Measurements from ENCODE around the gene SLC36A1. TPM values are rescaled to one million over a fixed set of nuclear protein-coding genes. Genes with fewer than 3 reads are reported as not detected.

The SLC36A1 gene
- total and polyA plus RNA-seq, 4 donors, result 3.3 to 19.0 (median 11.3) TPM

DNA sequence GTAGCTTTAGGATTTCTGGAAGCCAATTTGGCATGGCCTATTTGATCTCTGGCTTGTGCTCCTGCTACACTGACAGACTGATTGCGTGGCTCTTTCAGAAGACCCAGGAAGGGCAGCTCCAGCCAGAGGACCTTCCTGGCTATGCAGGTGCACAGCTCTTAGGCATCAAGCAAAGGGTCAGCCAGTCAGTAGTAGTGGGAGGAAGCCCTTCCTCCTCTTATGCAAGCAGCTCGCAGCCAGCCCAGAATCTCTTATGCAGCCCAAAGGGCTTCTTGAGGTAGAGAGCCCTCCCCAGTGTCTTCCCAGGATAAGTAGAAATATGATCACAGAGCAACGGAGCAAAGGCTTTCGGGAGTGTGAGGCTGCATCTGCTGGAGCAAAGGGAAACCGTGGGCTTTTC lies 43.2 kb downstream of the SLC36A1 start:
- H3K36me3 ChIP-seq (ENCODE audit: control insufficient read depth in 1 of 2, insufficient read depth in 2 of 2, low read length in 1 of 2), result peaks cover 0 to 6% of the 10 kb centered on the region in 2 donors
- intact Hi-C loops (cut with DNase I), result loop anchor here in 1 of 2 donors (10.0 kb wide), 1 partner anchor 254 kb away; no protein-coding TSS in a partner anchor
- no peaks in the 10 kb centered on the region for H3K4me1 ChIP-seq (ENCODE audit: control insufficient read depth in 1 of 2, insufficient read depth in 2 of 2, low read length in 2 of 2)
- no peaks in the 10 kb centered on the region for H3K27me3 ChIP-seq (ENCODE audit: control insufficient read depth in 1 of 2, insufficient read depth in 2 of 2, low read length in 1 of 2)
- no peak overlapping the region for H3K27ac ChIP-seq (ENCODE audit: low read depth in 1 of 2, low read length in 2 of 2)
- H3K4me3 ChIP-seq (ENCODE audit: low read length in 2 of 2), result no peak overlapping the region
- DNase-seq (no peak), ATAC-seq (ENCODE audit: low FRiP score) (no peak)
- no peaks in the 10 kb centered on the region for H3K9me3 ChIP-seq (ENCODE audit: control insufficient read depth, low read length)
- WGBS, 2 donors, result 82 to 83% methylated on average over 5 of the region's 5 CpGs

DNA sequence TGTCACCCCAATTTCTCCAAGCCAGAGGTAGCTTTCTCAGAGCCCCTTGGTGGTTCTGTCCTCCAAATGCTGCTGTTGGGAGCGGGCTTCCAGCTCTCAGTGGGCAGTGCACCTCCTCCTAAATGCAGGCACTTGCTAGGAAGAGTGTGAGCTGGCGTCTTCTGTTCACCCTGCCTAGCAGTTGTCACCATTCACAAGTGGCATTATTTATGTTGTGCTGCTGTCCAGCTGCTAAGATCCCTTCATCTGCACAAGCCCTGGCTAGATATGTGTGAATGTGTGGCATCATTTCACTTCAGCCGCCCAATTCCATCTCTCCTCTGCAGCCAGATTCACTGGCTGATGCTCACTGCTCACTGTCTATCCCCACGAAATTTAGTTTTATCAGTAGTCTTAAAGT lies 43.7 kb downstream of the SLC36A1 start:
- Histone ChIP-seq H3K27ac (ENCODE audit: low read depth in 1 of 2, low read length in 2 of 2) (no peak overlapping the region), H3K4me1 (ENCODE audit: control insufficient read depth in 1 of 2, insufficient read depth in 2 of 2, low read length in 2 of 2) (no peaks in the 10 kb centered on the region), H3K27me3 (ENCODE audit: control insufficient read depth in 1 of 2, insufficient read depth in 2 of 2, low read length in 1 of 2) (no peaks in the 10 kb centered on the region), H3K36me3 (ENCODE audit: control insufficient read depth in 1 of 2, insufficient read depth in 2 of 2, low read length in 1 of 2) (peaks cover 0 to 6% of the 10 kb centered on the region in 2 donors), H3K9me3 (ENCODE audit: control insufficient read depth, low read length) (no peaks in the 10 kb centered on the region), H3K4me3 (ENCODE audit: low read length in 2 of 2) (no peak overlapping the region)
- WGBS, 2 donors, result 85 to 87% methylated on average over 4 of the region's 4 CpGs
- no peak for ATAC-seq (ENCODE audit: low FRiP score)
- DNase-seq, result no peak
- intact Hi-C loops (cut with DNase I), result loop anchor here in 1 of 2 donors (10.0 kb wide), 1 partner anchor 254 kb away; no protein-coding TSS in a partner anchor

DNA sequence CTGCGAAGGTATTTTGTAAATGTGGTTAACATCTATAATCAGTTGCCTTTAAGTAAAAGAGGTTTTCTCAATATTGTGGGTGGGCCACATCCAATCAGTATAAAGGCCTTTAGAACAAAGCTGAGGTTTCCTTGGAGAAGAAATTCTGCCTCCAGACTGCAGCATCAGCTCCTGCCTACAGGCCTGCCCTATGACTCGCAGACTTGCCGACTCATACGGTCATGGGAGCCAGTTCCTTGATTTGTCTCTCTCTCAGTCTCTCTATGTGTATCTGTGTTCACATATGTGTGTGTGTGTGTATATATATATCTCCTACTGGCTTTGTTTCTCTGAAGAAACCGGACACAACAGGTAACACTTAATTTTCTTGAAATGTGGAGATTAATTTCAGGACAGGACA lies 45.3 kb downstream of the SLC36A1 start:
- 82 to 83% methylated on average over 5 of the region's 5 CpGs for WGBS, 2 donors
- Histone ChIP-seq H3K36me3 (ENCODE audit: control insufficient read depth in 1 of 2, insufficient read depth in 2 of 2, low read length in 1 of 2) (peaks cover 0 to 2% of the 10 kb centered on the region in 2 donors), H3K4me1 (ENCODE audit: control insufficient read depth in 1 of 2, insufficient read depth in 2 of 2, low read length in 2 of 2) (no peaks in the 10 kb centered on the region), H3K9me3 (ENCODE audit: control insufficient read depth, low read length) (no peaks in the 10 kb centered on the region), H3K27ac (ENCODE audit: low read depth in 1 of 2, low read length in 2 of 2) (no peak overlapping the region), H3K27me3 (ENCODE audit: control insufficient read depth in 1 of 2, insufficient read depth in 2 of 2, low read length in 1 of 2) (no peaks in the 10 kb centered on the region), H3K4me3 (ENCODE audit: low read length in 2 of 2) (no peak overlapping the region)
- ATAC-seq (ENCODE audit: low FRiP score) (no peak), DNase-seq (peak in 1 of 2 donors; percentile 75)
- intact Hi-C loops (cut with DNase I), result loop anchor here in 1 of 2 donors (10.0 kb wide), 1 partner anchor 252 kb away; no protein-coding TSS in a partner anchor

DNA sequence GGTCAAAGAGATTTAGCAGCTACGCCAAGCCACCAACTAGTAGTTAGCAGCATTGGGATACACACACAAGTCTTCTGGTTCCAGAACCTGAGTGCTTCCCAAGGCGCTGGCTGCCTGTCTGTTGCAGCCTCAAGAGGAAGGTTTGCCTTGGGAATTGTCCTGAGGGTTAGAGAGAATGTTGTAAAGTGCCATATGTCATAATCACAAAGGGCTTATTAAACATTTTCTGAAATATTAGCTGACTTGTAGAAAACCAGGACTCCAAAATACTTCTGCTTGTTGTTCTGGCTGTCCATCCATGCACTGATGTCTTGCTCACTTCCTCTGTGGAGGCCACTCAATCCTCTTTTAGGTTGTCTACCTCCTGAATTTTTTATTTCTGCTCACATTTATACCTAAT lies 46.3 kb downstream of the SLC36A1 start:
- DNase-seq, result no peak
- no peaks in the 10 kb centered on the region for H3K27me3 ChIP-seq (ENCODE audit: control insufficient read depth in 1 of 2, insufficient read depth in 2 of 2, low read length in 1 of 2)
- no peak overlapping the region for H3K27ac ChIP-seq (ENCODE audit: low read depth in 1 of 2, low read length in 2 of 2)
- no peaks in the 10 kb centered on the region for H3K4me1 ChIP-seq (ENCODE audit: control insufficient read depth in 1 of 2, insufficient read depth in 2 of 2, low read length in 2 of 2)
- H3K4me3 ChIP-seq (ENCODE audit: low read length in 2 of 2), result no peak overlapping the region
- H3K9me3 ChIP-seq (ENCODE audit: control insufficient read depth, low read length), result no peaks in the 10 kb centered on the region
- ATAC-seq (ENCODE audit: low FRiP score), result no peak
- 85 to 87% methylated on average over 2 of the region's 2 CpGs for WGBS, 2 donors
- intact Hi-C loops (cut with DNase I), result loop anchor here in 1 of 2 donors (10.0 kb wide), 1 partner anchor 251 kb away; no protein-coding TSS in a partner anchor
- peaks cover 0 to 2% of the 10 kb centered on the region in 2 donors for H3K36me3 ChIP-seq (ENCODE audit: control insufficient read depth in 1 of 2, insufficient read depth in 2 of 2, low read length in 1 of 2)

DNA sequence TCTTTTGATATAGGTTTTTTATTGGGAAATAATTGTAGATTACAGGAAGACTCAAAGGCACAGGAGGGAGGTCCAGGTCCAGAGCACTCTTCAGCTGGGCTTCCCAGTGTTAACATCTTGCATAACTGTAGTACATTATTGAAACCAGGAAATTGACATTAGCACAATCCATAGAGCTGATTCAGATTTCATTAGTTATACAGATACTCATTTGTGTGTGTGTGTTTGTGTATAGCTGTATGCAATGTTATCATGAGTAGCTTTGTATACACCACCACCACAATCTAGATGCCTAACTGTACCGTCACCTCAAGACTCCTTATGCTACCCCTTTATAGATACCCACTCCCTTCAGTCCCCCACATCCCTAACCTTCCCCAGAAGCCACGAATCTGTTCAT lies 47.9 kb downstream of the SLC36A1 start:
- Histone ChIP-seq H3K4me1 (ENCODE audit: control insufficient read depth in 1 of 2, insufficient read depth in 2 of 2, low read length in 2 of 2) (no peaks in the 10 kb centered on the region), H3K4me3 (ENCODE audit: low read length in 2 of 2) (no peak overlapping the region), H3K27ac (ENCODE audit: low read depth in 1 of 2, low read length in 2 of 2) (no peak overlapping the region), H3K27me3 (ENCODE audit: control insufficient read depth in 1 of 2, insufficient read depth in 2 of 2, low read length in 1 of 2) (no peaks in the 10 kb centered on the region), H3K36me3 (ENCODE audit: control insufficient read depth in 1 of 2, insufficient read depth in 2 of 2, low read length in 1 of 2) (peaks cover 0 to under 1% of the 10 kb centered on the region in 2 donors), H3K9me3 (ENCODE audit: control insufficient read depth, low read length) (no peaks in the 10 kb centered on the region)
- 96 to 98% methylated on average over 2 of the region's 2 CpGs for WGBS, 2 donors
- intact Hi-C loops (cut with DNase I), result loop anchor here in 1 of 2 donors (10.0 kb wide), 1 partner anchor 249 kb away; no protein-coding TSS in a partner anchor
- no peak for DNase-seq
- ATAC-seq (ENCODE audit: low FRiP score), result no peak

DNA sequence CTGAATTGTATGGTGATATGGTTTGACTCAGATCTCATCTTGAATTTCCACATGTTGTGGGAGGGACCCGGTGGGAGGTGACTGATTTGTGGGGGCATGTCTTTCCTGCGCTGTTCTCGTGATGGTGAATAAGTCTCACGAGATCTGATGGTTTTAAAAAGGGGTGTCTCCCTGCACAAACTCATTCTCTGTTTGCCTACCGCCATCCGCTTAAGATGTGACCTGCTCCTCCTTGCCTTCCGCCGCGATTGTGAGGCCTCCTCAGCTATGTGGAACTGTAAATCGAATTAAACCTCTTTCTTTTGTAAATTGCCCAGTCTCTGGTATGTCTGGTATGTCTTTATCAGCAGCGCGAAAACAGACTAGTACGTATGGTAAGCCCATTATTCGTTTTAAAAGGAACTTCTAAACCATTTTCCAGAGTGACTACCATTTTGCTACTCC lies 48.7 kb downstream of the SLC36A1 start:
- intact Hi-C loops (cut with DNase I), result loop anchor here in 1 of 2 donors (10.0 kb wide), 1 partner anchor 249 kb away; no protein-coding TSS in a partner anchor
- H3K36me3 ChIP-seq (ENCODE audit: control insufficient read depth in 1 of 2, insufficient read depth in 2 of 2, low read length in 1 of 2), result no peaks in the 10 kb centered on the region
- H3K9me3 ChIP-seq (ENCODE audit: control insufficient read depth, low read length), result no peaks in the 10 kb centered on the region
- H3K4me3 ChIP-seq (ENCODE audit: low read length in 2 of 2), result no peak overlapping the region
- 39 to 45% methylated on average over 14 of the region's 14 CpGs for WGBS, 2 donors
- H3K27me3 ChIP-seq (ENCODE audit: control insufficient read depth in 1 of 2, insufficient read depth in 2 of 2, low read length in 1 of 2), result no peaks in the 10 kb centered on the region
- H3K27ac ChIP-seq (ENCODE audit: low read depth in 1 of 2, low read length in 2 of 2), result no peak overlapping the region
- no peaks in the 10 kb centered on the region for H3K4me1 ChIP-seq (ENCODE audit: control insufficient read depth in 1 of 2, insufficient read depth in 2 of 2, low read length in 2 of 2)
- DNase-seq (no peak), ATAC-seq (ENCODE audit: low FRiP score) (no peak)

DNA sequence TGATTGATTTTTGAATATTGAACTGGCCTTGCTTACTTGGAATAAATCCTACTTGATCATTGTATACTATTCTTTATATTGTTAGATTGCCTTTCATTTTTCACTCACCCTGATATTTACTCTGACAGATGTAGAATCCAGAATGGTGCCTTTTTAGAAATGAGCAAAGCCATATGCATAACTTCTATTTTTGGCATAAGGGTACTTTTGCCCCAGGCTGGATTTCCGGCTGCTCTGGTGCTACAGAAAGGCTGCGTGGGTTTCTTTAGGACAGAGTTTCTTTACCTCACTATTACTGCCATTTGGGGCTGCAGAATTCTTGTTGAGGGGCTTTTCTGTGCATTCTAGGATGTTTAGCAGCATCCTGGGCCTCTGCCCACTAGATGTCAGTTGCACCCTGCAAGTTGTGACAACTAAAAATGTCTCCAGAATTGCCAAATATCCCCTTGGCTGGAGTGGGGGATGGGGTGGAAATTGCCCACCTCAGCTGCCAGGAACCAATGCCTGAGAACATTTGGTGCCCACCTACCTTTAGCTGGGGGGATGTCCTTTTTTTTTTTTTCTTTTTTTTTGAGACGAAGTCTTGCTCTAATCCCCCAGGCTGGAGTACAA lies 50.1 kb downstream of the SLC36A1 start:
- no peak for ATAC-seq (ENCODE audit: low FRiP score)
- Histone ChIP-seq H3K27ac (ENCODE audit: low read depth in 1 of 2, low read length in 2 of 2) (no peak overlapping the region), H3K36me3 (ENCODE audit: control insufficient read depth in 1 of 2, insufficient read depth in 2 of 2, low read length in 1 of 2) (no peaks in the 10 kb centered on the region), H3K27me3 (ENCODE audit: control insufficient read depth in 1 of 2, insufficient read depth in 2 of 2, low read length in 1 of 2) (no peaks in the 10 kb centered on the region), H3K4me1 (ENCODE audit: control insufficient read depth in 1 of 2, insufficient read depth in 2 of 2, low read length in 2 of 2) (no peaks in the 10 kb centered on the region), H3K9me3 (ENCODE audit: control insufficient read depth, low read length) (no peaks in the 10 kb centered on the region), H3K4me3 (ENCODE audit: low read length in 2 of 2) (no peak overlapping the region)
- DNase-seq, result no peak
- WGBS, 2 donors, result 73 to 77% methylated on average over 3 of the region's 3 CpGs
- intact Hi-C loops (cut with DNase I), result loop anchor here in 1 of 2 donors (10.0 kb wide), 1 partner anchor 247 kb away; no protein-coding TSS in a partner anchor

DNA sequence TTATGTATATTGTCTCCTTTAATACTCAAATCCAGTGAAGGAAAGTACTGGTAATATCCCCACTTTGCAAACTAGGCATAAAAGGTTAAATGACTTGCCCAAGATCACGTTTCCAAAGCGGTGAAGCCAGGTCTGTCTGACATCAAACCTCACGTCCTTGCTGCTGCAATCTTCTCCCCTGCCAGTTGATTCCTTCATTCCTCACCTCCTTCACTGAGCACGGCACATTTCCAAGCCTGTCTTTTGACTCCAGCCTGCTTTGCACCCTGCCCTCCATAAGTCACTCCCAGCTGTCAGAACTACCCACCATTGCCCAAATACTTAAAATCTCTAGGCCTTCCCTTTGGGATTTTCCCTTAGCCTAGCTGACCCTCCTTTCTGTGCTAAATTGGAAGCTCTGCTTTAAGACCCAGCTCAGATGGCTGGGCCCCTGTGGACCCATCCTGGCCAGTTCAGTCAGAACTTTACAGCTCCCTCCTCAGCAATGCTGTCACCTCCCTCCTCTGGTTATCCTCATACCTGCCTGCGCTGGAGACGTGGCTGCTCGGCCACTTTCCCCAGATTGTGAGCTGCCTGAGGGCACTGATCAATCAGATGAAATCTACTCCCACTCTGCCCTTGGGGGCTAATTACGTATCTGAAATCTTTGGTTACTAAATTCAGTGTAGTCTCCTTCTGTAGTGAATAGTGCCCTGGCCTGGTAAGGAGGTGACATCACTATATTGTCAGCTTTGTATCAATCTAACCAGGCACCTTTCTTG lies 51.2 kb downstream of the SLC36A1 start:
- H3K36me3 ChIP-seq (ENCODE audit: control insufficient read depth in 1 of 2, insufficient read depth in 2 of 2, low read length in 1 of 2), result no peaks in the 10 kb centered on the region

More for the DNA sequence above, 51.2 kb downstream of the SLC36A1 start:
- Histone ChIP-seq H3K9me3 (ENCODE audit: control insufficient read depth, low read length) (no peaks in the 10 kb centered on the region), H3K27me3 (ENCODE audit: control insufficient read depth in 1 of 2, insufficient read depth in 2 of 2, low read length in 1 of 2) (no peaks in the 10 kb centered on the region), H3K4me1 (ENCODE audit: control insufficient read depth in 1 of 2, insufficient read depth in 2 of 2, low read length in 2 of 2) (no peaks in the 10 kb centered on the region), H3K27ac (ENCODE audit: low read depth in 1 of 2, low read length in 2 of 2) (no peak overlapping the region), H3K4me3 (ENCODE audit: low read length in 2 of 2) (no peak overlapping the region)
- ATAC-seq (ENCODE audit: low FRiP score), result no peak
- intact Hi-C loops (cut with DNase I), result loop anchor here in 1 of 2 donors (10.0 kb wide), 1 partner anchor 246 kb away; no protein-coding TSS in a partner anchor
- 85 to 91% methylated on average over 8 of the region's 8 CpGs for WGBS, 2 donors
- no peak for DNase-seq

Measured in aorta (tissue), 5 donors.